Measurements from ENCODE around the gene RUNX1.
A peak's percentile ranks its signal among the peaks of the same experiment; 100 is the strongest.

Gene RUNX1

GRCh38 chr21:34754690-34755647 lies 294.1 kb downstream of the RUNX1 start:
- no peak for DNase-seq
- Mint-ChIP-seq H3K4me3 (no peak overlapping the region), H3K27ac (no peak overlapping the region), H3K4me1 (no peaks in the 10 kb centered on the region), H3K9me3 (no peaks in the 10 kb centered on the region), H3K36me3 (no peaks in the 10 kb centered on the region), H3K27me3 (peaks cover 24% of the 10 kb centered on the region)
- CTCF ChIA-PET: interaction anchor here (2.5 kb wide), 1 partner anchor 9 kb away, joined by 5 read pairs; no protein-coding TSS in a partner anchor

DNA sequence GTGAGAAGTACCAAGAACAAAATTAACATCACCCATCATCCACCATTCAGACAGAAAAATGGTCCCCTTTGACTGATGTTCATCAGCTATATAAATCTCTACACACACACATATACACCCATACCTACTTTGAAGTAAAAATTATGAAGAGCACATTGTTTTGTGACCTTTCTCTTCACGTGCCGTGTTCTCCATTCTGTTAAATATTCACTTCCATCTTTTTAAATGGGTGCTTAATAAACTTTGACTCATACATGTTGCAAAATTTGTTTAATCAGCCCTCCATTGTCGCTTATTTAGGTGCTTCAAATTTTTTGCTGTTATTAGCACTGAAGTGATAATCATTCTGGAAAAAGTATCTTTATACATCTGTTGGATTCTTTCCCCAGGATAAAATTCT lies 300.2 kb downstream of the RUNX1 start:
- Mint-ChIP-seq H3K4me3 (no peak overlapping the region), H3K27ac (no peak overlapping the region), H3K4me1 (peaks cover 6% of the 10 kb centered on the region), H3K9me3 (no peaks in the 10 kb centered on the region), H3K27me3 (peaks cover 29% of the 10 kb centered on the region), H3K36me3 (no peaks in the 10 kb centered on the region)
- no peak for DNase-seq
- CTCF ChIA-PET: no interaction called here

- Mint-ChIP-seq H3K27ac (no peak overlapping the region), H3K36me3 (no peaks in the 10 kb centered on the region), H3K4me1 (peaks cover 6% of the 10 kb centered on the region), H3K4me3 (peak overlapping the region; percentile 3), H3K27me3 (peaks cover 43% of the 10 kb centered on the region), H3K9me3 (no peaks in the 10 kb centered on the region)
- CTCF ChIA-PET: interaction anchor here (0.5 to 2.7 kb wide), 34 partner anchors 9 to 1093 kb away, joined by 3 to 40 read pairs (median 4); no protein-coding TSS in a partner anchor
- peak; percentile 62 for DNase-seq
These were observed 303.4 kb downstream of the RUNX1 start for GRCh38 chr21:34745557-34746255.

GRCh38 chr21:34744801-34745200 lies 304.3 kb downstream of the RUNX1 start:
- no peaks in the 10 kb centered on the region for H3K36me3 Mint-ChIP-seq
- H3K9me3 Mint-ChIP-seq: no peaks in the 10 kb centered on the region
- H3K4me1 Mint-ChIP-seq: peaks cover 6% of the 10 kb centered on the region
- no peak overlapping the region for H3K27ac Mint-ChIP-seq
- CTCF ChIA-PET: interaction anchor here (0.6 to 2.7 kb wide), 18 partner anchors 10 to 1096 kb away, joined by 3 to 40 read pairs (median 4); no protein-coding TSS in a partner anchor
- H3K27me3 Mint-ChIP-seq: peaks cover 47% of the 10 kb centered on the region
- DNase-seq: no peak
- H3K4me3 Mint-ChIP-seq: no peak overlapping the region

DNA sequence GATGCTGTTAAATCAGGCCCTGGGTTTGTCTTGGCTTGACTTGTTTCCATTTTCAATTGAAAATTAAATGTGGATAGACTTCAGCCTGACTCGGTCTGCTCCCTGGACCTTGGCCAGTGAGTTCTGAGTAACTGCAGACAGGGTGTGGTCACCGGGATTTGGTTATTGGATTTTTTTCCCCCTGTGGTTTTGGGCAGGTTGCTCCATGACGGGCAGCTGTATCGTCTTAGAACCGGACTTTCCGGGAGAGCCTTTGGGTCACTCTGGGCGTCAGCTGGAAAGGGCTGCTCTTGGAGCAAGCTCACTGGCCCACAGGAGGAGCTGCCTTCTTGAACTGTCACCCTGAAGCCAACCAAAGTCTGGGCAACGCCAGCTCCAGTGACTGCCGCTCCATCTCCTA lies 305.3 kb downstream of the RUNX1 start:
- CTCF ChIA-PET: interaction anchor here (0.9 to 1.4 kb wide), 2 partner anchors 656 to 872 kb away, joined by 3 to 5 read pairs; no protein-coding TSS in a partner anchor
- DNase-seq: no peak
- Mint-ChIP-seq H3K4me3 (no peak overlapping the region), H3K27me3 (peaks cover 53% of the 10 kb centered on the region), H3K36me3 (no peaks in the 10 kb centered on the region), H3K4me1 (peaks cover 6% of the 10 kb centered on the region), H3K27ac (no peak overlapping the region), H3K9me3 (no peaks in the 10 kb centered on the region)

GRCh38 chr21:34743285-34743684 lies 305.8 kb downstream of the RUNX1 start:
- Mint-ChIP-seq H3K27me3 (peaks cover 57% of the 10 kb centered on the region), H3K4me3 (no peak overlapping the region), H3K9me3 (no peaks in the 10 kb centered on the region), H3K36me3 (no peaks in the 10 kb centered on the region), H3K4me1 (peaks cover 6% of the 10 kb centered on the region), H3K27ac (no peak overlapping the region)
- CTCF ChIA-PET: interaction anchor here (0.5 to 1.4 kb wide), 3 partner anchors 657 to 1273 kb away, joined by 3 to 5 read pairs (median 3); no protein-coding TSS in a partner anchor
- DNase-seq: no peak

GRCh38 chr21:34740198-34740597 lies 308.9 kb downstream of the RUNX1 start:
- CTCF ChIA-PET: no interaction called here
- no peaks in the 10 kb centered on the region for H3K36me3 Mint-ChIP-seq
- H3K4me3 Mint-ChIP-seq: no peak overlapping the region
- DNase-seq: no peak
- H3K27me3 Mint-ChIP-seq: peaks cover 54% of the 10 kb centered on the region
- no peaks in the 10 kb centered on the region for H3K9me3 Mint-ChIP-seq
- H3K4me1 Mint-ChIP-seq: no peaks in the 10 kb centered on the region
- H3K27ac Mint-ChIP-seq: no peak overlapping the region

Measured in activated naive CD4-positive, alpha-beta T cell treated with anti-CD3 and anti-CD28 coated beads, Interleukin-2, amount 10 ng/mL, durations not matched to agents 7 days and 5 days (primary cell).